MM.1S (cell line): ENCODE results near the gene SETBP1.

Experiments
- DNase-seq: peaks from one replicate; pipeline ENCODE4 v3.0.0-alpha.2; 2015
- H2AFZ ChIP-seq: fragments of 300-600 bp; sonication (generic); 2 replicates; pipeline ENCODE4 v1.6.0; 2016; ENCODE audit warnings: antibody characterized with exemption, low read length
- H3F3A ChIP-seq: fragments of 300-600 bp; sonication (generic); 2 replicates; pipeline ENCODE4 v1.6.1; 2016; ENCODE audit warnings: mild to moderate bottlenecking, antibody characterized with exemption, low read length, moderate library complexity, mixed read lengths; ENCODE audit not compliant: insufficient read depth
- H3K27ac ChIP-seq: fragments of 300-600 bp; sonication (generic); 2 replicates; pipeline ENCODE4 v1.5.1; 2016; ENCODE audit warnings: mild to moderate bottlenecking, low read length
- H3K27me3 ChIP-seq: fragments of 300-600 bp; sonication (generic); replicated peaks from 2 replicates; pipeline ENCODE4 v1.6.0; 2016; ENCODE audit warnings: low read length; ENCODE audit not compliant: insufficient read depth
- H3K36me3 ChIP-seq: fragments of 300-600 bp; sonication (generic); replicated peaks from 2 replicates; pipeline ENCODE4 v1.6.1; 2016; ENCODE audit warnings: mild to moderate bottlenecking, low read length, mixed read lengths; ENCODE audit not compliant: insufficient read depth
- H3K4me1 ChIP-seq: fragments of 300-600 bp; sonication (generic); 2 replicates; pipeline ENCODE4 v1.6.1; 2016; ENCODE audit warnings: low read length, mixed read lengths
- H3K4me2 ChIP-seq: fragments of 300-600 bp; sonication (generic); 2 replicates; pipeline ENCODE4 v1.6.0; 2016; ENCODE audit warnings: low read depth, low read length
- H3K4me3 ChIP-seq: fragments of 300-600 bp; sonication (generic); 2 replicates; pipeline ENCODE4 v1.5.1; 2016; ENCODE audit warnings: low read length, mixed read lengths
- H3K79me2 ChIP-seq: fragments of 300-600 bp; sonication (generic); 2 replicates; pipeline ENCODE4 v1.6.1; 2016; ENCODE audit warnings: mixed run types, low read length, mixed read lengths
- H3K9ac ChIP-seq: fragments of 300-600 bp; sonication (generic); 2 replicates; pipeline ENCODE4 v1.6.1; 2016; ENCODE audit warnings: low read length, mixed read lengths
- H3K9me2 ChIP-seq: fragments of 300-600 bp; sonication (generic); replicated peaks from 2 replicates; pipeline ENCODE4 v1.6.1; 2016; ENCODE audit warnings: mild to moderate bottlenecking, low read length, mixed read lengths; ENCODE audit not compliant: insufficient read depth
- H3K9me3 ChIP-seq: fragments of 300-600 bp; sonication (generic); replicated peaks from 2 replicates; pipeline ENCODE4 v1.6.1; 2016; ENCODE audit warnings: mild to moderate bottlenecking, low read length, mixed read lengths; ENCODE audit not compliant: insufficient read depth
- H4K20me1 ChIP-seq: fragments of 300-600 bp; sonication (generic); 2 replicates; pipeline ENCODE4 v1.6.1; 2016; ENCODE audit warnings: mild to moderate bottlenecking, low read length, moderate library complexity, mixed read lengths; ENCODE audit not compliant: insufficient read depth
- EZH2 ChIP-seq: fragments of 300-600 bp; sonication (generic); optimal IDR thresholded peaks from 2 replicates; pipeline ENCODE3; 2017; ENCODE audit warnings: low read depth, mild to moderate bottlenecking, antibody characterized with exemption, low read length, mixed read lengths
- EZH2phosphoT487 ChIP-seq: fragments of 300-600 bp; sonication (generic); IDR thresholded peaks from 2 replicates; pipeline ENCODE4 v1.6.1; 2018; ENCODE audit warnings: antibody characterized with exemption, low read length
- TF ChIP-seq, protein P1 (sequence below): fragments of 300-600 bp; sonication (generic); IDR thresholded peaks from 2 replicates; pipeline ENCODE4 v1.5.1; 2016; ENCODE audit warnings: antibody characterized with exemption, low read length, mixed read lengths

The SETBP1 gene

GRCh38 chr18:44946529-44947113, 265.9 kb downstream of the SETBP1 start:
- Histone ChIP-seq H3K27ac (no peak overlapping the region), H3K79me2 (peaks cover 48% of the 10 kb centered on the region), H2AFZ (no peak overlapping the region), H3K9me2 (no peaks in the 10 kb centered on the region), H3K4me2 (no peak overlapping the region), H4K20me1 (no peaks in the 10 kb centered on the region; the same call in 1 of the 2 replicates), H3F3A (no peaks in the 10 kb centered on the region), H3K9ac (no peak overlapping the region), H3K9me3 (no peaks in the 10 kb centered on the region), H3K4me3 (no peak overlapping the region), H3K36me3 (peaks cover 8% of the 10 kb centered on the region; the same call in 1 of the 2 replicates), H3K27me3 (no peaks in the 10 kb centered on the region), H3K4me1 (no peaks in the 10 kb centered on the region)
- TF ChIP-seq EZH2phosphoT487 (no peak), EZH2 (no peak)
- TF ChIP-seq, protein P1, sequence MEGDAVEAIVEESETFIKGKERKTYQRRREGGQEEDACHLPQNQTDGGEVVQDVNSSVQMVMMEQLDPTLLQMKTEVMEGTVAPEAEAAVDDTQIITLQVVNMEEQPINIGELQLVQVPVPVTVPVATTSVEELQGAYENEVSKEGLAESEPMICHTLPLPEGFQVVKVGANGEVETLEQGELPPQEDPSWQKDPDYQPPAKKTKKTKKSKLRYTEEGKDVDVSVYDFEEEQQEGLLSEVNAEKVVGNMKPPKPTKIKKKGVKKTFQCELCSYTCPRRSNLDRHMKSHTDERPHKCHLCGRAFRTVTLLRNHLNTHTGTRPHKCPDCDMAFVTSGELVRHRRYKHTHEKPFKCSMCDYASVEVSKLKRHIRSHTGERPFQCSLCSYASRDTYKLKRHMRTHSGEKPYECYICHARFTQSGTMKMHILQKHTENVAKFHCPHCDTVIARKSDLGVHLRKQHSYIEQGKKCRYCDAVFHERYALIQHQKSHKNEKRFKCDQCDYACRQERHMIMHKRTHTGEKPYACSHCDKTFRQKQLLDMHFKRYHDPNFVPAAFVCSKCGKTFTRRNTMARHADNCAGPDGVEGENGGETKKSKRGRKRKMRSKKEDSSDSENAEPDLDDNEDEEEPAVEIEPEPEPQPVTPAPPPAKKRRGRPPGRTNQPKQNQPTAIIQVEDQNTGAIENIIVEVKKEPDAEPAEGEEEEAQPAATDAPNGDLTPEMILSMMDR = no peak
- no peak for DNase-seq

GRCh38 chr18:44949967-44950366, 269.3 kb downstream of the SETBP1 start:
- Histone ChIP-seq H3K4me3 (no peak overlapping the region), H3K79me2 (peaks cover 20% of the 10 kb centered on the region), H3K27me3 (no peaks in the 10 kb centered on the region), H3K27ac (no peak overlapping the region), H3K9ac (no peak overlapping the region), H3K4me2 (no peak overlapping the region), H3K9me3 (no peaks in the 10 kb centered on the region), H3F3A (no peaks in the 10 kb centered on the region), H4K20me1 (no peaks in the 10 kb centered on the region), H3K36me3 (peaks cover 8% of the 10 kb centered on the region; the same call in 1 of the 2 replicates), H3K4me1 (no peaks in the 10 kb centered on the region), H3K9me2 (no peaks in the 10 kb centered on the region), H2AFZ (no peak overlapping the region)
- TF ChIP-seq EZH2phosphoT487 (no peak), EZH2 (no peak)
- TF ChIP-seq, protein P1 = no peak
- no peak for DNase-seq

- Histone ChIP-seq H3K4me1 (no peaks in the 10 kb centered on the region), H3F3A (no peaks in the 10 kb centered on the region), H3K79me2 (peaks cover 15% of the 10 kb centered on the region), H3K4me2 (no peak overlapping the region), H4K20me1 (no peaks in the 10 kb centered on the region), H2AFZ (no peak overlapping the region), H3K27me3 (no peaks in the 10 kb centered on the region), H3K9ac (no peak overlapping the region), H3K4me3 (no peak overlapping the region), H3K27ac (no peak overlapping the region), H3K9me3 (no peaks in the 10 kb centered on the region), H3K9me2 (no peaks in the 10 kb centered on the region), H3K36me3 (peaks cover 8% of the 10 kb centered on the region; the same call in 1 of the 2 replicates)
- no peak for DNase-seq
- TF ChIP-seq, protein P1 = no peak
- TF ChIP-seq EZH2 (no peak), EZH2phosphoT487 (no peak)
Observed at GRCh38 chr18:44950685-44951195, 270.1 kb downstream of the SETBP1 start.
